HepG2 (cell line): ENCODE results near the gene ATP8A2.

Source experiments
- CTCF ChIP-seq: sonication (generic); formaldehyde crosslinking; IDR thresholded peaks from 2 replicates; pipeline ENCODE4 v1.5.0; 2020; ENCODE audit warnings: mild to moderate bottlenecking, missing genetic modification reagents, moderate library complexity
- KLF11 ChIP-seq: IDR thresholded peaks from 2 replicates; pipeline ENCODE4 v1.6.1; 2016; ENCODE audit warnings: missing compliant biosample characterization
- RERE ChIP-seq: IDR thresholded peaks from 2 replicates; pipeline ENCODE4 v1.6.1; 2016; ENCODE audit warnings: low read depth, missing genetic modification reagents, missing compliant biosample characterization
- REST ChIP-seq, 2 experiments: IDR thresholded peaks; 2 replicates each; pipeline ENCODE4 v1.6.1; 2011 to 2012; ENCODE audit warnings: low read length in 2 of 2, borderline replicate concordance in 1 of 2, low read depth in 1 of 2, mild to moderate bottlenecking in 1 of 2, moderate library complexity in 1 of 2
- ZBTB33 ChIP-seq: sonication (generic); formaldehyde crosslinking; IDR thresholded peaks from 2 replicates; pipeline ENCODE4 v1.4.0; 2020; ENCODE audit warnings: missing genetic modification reagents
- ZNF18 ChIP-seq: sonication (generic); formaldehyde crosslinking; IDR thresholded peaks from 2 replicates; pipeline ENCODE4 v1.8.0; 2022; ENCODE audit warnings: mild to moderate bottlenecking, missing genetic modification reagents; ENCODE audit not compliant: insufficient replicate concordance

- TF ChIP-seq KLF11 (CRISPR knock-in tag) (no peak), ZBTB33 (CRISPR knock-in tag) (no peak), ZNF18 (CRISPR knock-in tag) (no peak), RERE (CRISPR knock-in tag) (no peak), CTCF (CRISPR knock-in tag) (no peak), REST (IDR thresholded peaks at IDR 0.05; ENCODE audit: borderline replicate concordance in 1 of 2, low read depth in 1 of 2, low read length in 2 of 2) (no peak)
Measured at GRCh38 chr13:26026211-26026610, 654.4 kb downstream of the ATP8A2 start.
